H9 (cell line): ENCODE data around the gene GALNT7. TPM values are rescaled to one million over a fixed set of nuclear protein-coding genes. Genes with fewer than 3 reads are reported as not detected.
A peak's percentile ranks its signal among the peaks of the same experiment; 100 is the strongest.

ENCODE experiments used
- DNase-seq: peaks from one replicate; pipeline ENCODE4 v3.0.0-alpha.2; 2017
- H2AFZ ChIP-seq: one replicate; pipeline ENCODE4 v1.6.1; 2013; ENCODE audit warnings: mild to moderate bottlenecking, low read length, control low read depth, moderate library complexity
- H2AK5ac ChIP-seq: 2 replicates; pipeline ENCODE4 v1.6.1; 2013; ENCODE audit warnings: low read length, control low read depth, mixed read lengths; ENCODE audit not compliant: insufficient read length
- H2BK120ac ChIP-seq: one replicate; pipeline ENCODE4 v1.6.1; 2013; ENCODE audit warnings: low read depth, mild to moderate bottlenecking, low read length, control low read depth, inconsistent platforms; ENCODE audit not compliant: poor library complexity, severe bottlenecking
- H2BK12ac ChIP-seq: 2 replicates; pipeline ENCODE4 v1.6.1; 2013; ENCODE audit warnings: low read length, control low read depth, mixed read lengths, low read depth; ENCODE audit not compliant: insufficient read length
- H2BK15ac ChIP-seq: 2 replicates; pipeline ENCODE4 v1.6.1; 2013; ENCODE audit warnings: low read depth, low read length, control low read depth
- H2BK20ac ChIP-seq: one replicate; pipeline ENCODE4 v1.6.1; 2013; ENCODE audit warnings: low read depth, mild to moderate bottlenecking, low read length, control low read depth, inconsistent platforms; ENCODE audit not compliant: poor library complexity, severe bottlenecking
- H2BK5ac ChIP-seq: 2 replicates; pipeline ENCODE4 v1.6.1; 2013; ENCODE audit warnings: low read length, control low read depth, mixed read lengths; ENCODE audit not compliant: insufficient read length
- H3K14ac ChIP-seq: 2 replicates; pipeline ENCODE4 v1.6.1; 2013; ENCODE audit warnings: low read length, control low read depth; ENCODE audit not compliant: insufficient read depth
- H3K18ac ChIP-seq: 2 replicates; pipeline ENCODE4 v1.6.1; 2013; ENCODE audit warnings: low read depth, mild to moderate bottlenecking, mixed read lengths, low read length, control low read depth; ENCODE audit not compliant: insufficient read length
- H3K23ac ChIP-seq: 2 replicates; pipeline ENCODE4 v1.6.1; 2013; ENCODE audit warnings: low read length, control low read depth, mixed read lengths, low read depth; ENCODE audit not compliant: insufficient read length
- H3K23me2 ChIP-seq: 2 replicates; pipeline ENCODE4 v1.6.1; 2013; ENCODE audit warnings: low read depth, mild to moderate bottlenecking, mixed read lengths, low read length, control low read depth; ENCODE audit not compliant: insufficient read length, poor library complexity, severe bottlenecking
- H3K27ac ChIP-seq: 2 replicates; pipeline ENCODE4 v1.5.1; 2013; ENCODE audit warnings: low read length, control low read depth, mixed read lengths, low read depth; ENCODE audit not compliant: insufficient read length
- H3K27me3 ChIP-seq: 2 replicates; pipeline ENCODE4 v1.6.1; 2013; ENCODE audit warnings: low read length, control low read depth, inconsistent platforms; ENCODE audit not compliant: insufficient read depth
- H3K4ac ChIP-seq: 2 replicates; pipeline ENCODE4 v1.6.1; 2013; ENCODE audit warnings: low read depth, mild to moderate bottlenecking, control low read depth, inconsistent platforms, low read length, moderate library complexity
- H3K4me1 ChIP-seq: 2 replicates; pipeline ENCODE4 v1.6.1; 2013; ENCODE audit warnings: low read length, control low read depth, inconsistent platforms; ENCODE audit not compliant: insufficient read depth
- H3K4me2 ChIP-seq: 2 replicates; pipeline ENCODE4 v1.6.1; 2013; ENCODE audit warnings: low read length, control low read depth, mixed read lengths; ENCODE audit not compliant: insufficient read length, insufficient read depth
- H3K56ac ChIP-seq: 2 replicates; pipeline ENCODE4 v1.6.1; 2013; ENCODE audit warnings: low read depth, mild to moderate bottlenecking, mixed read lengths, low read length, control low read depth; ENCODE audit not compliant: insufficient read length
- H3K79me1 ChIP-seq: 2 replicates; pipeline ENCODE4 v1.6.1; 2013; ENCODE audit warnings: low read depth, mild to moderate bottlenecking, moderate library complexity, low read length, control low read depth, inconsistent platforms; ENCODE audit not compliant: insufficient read depth, poor library complexity, severe bottlenecking
- H3K79me2 ChIP-seq: 2 replicates; pipeline ENCODE4 v1.6.1; 2013; ENCODE audit warnings: low read length, control low read depth, inconsistent platforms; ENCODE audit not compliant: insufficient read depth
- H3K9ac ChIP-seq: 2 replicates; pipeline ENCODE4 v1.6.1; 2013; ENCODE audit warnings: low read length, control low read depth, mixed read lengths; ENCODE audit not compliant: insufficient read length; ENCODE audit errors: extremely low read depth
- H3K9me3 ChIP-seq: one replicate; pipeline ENCODE4 v1.6.1; 2013; ENCODE audit warnings: low read depth, low read length, inconsistent platforms; ENCODE audit not compliant: control insufficient read depth
- H3T11ph ChIP-seq: one replicate; pipeline ENCODE4 v1.6.1; 2013; ENCODE audit warnings: mild to moderate bottlenecking, low read length, control low read depth, inconsistent platforms
- H4K20me1 ChIP-seq: one replicate; pipeline ENCODE4 v1.6.1; 2013; ENCODE audit not compliant: control insufficient read depth, insufficient read length, insufficient read depth
- H4K5ac ChIP-seq: 2 replicates; pipeline ENCODE4 v1.6.1; 2013; ENCODE audit warnings: low read depth, mild to moderate bottlenecking, mixed read lengths, low read length, control low read depth; ENCODE audit not compliant: insufficient read length
- H4K8ac ChIP-seq: replicated peaks from 2 replicates; pipeline ENCODE4 v1.6.1; 2013; ENCODE audit warnings: low read length, control low read depth, mixed read lengths, low read depth; ENCODE audit not compliant: insufficient read length
- H4K91ac ChIP-seq: 2 replicates; pipeline ENCODE4 v1.6.1; 2013; ENCODE audit warnings: low read depth, mild to moderate bottlenecking, moderate library complexity, mixed read lengths, low read length, control low read depth; ENCODE audit not compliant: insufficient read length
- H3K27ac Mint-ChIP-seq, 3 experiments: 2 replicates in 2 of 3; 3 replicates in 1 of 3; pipeline ENCODE4 v1.8.0; 2020 to 2021; ENCODE audit warnings: mixed read lengths in 3 of 3, mild to moderate bottlenecking in 1 of 3, moderate library complexity in 1 of 3
- H3K27me3 Mint-ChIP-seq: 2 replicates; pipeline ENCODE4 v1.8.0; 2021; ENCODE audit warnings: low read depth, mild to moderate bottlenecking, moderate library complexity, mixed read lengths
- H3K36me3 Mint-ChIP-seq, 3 experiments: 2 replicates in 2 of 3; 3 replicates in 1 of 3; pipeline ENCODE4 v1.8.0; 2020 to 2021; ENCODE audit warnings: low read depth in 3 of 3, mixed read lengths in 3 of 3; ENCODE audit not compliant: insufficient read depth in 1 of 3
- H3K4me1 Mint-ChIP-seq, 2 experiments: 2 replicates each; pipeline ENCODE4 v1.8.0; 2020; ENCODE audit warnings: mixed read lengths in 2 of 2
- H3K4me3 Mint-ChIP-seq, 2 experiments: 2 replicates in 1 of 2; 3 replicates in 1 of 2; pipeline ENCODE4 v1.8.0; 2020 to 2021; ENCODE audit warnings: mild to moderate bottlenecking in 2 of 2, mixed read lengths in 2 of 2, moderate library complexity in 1 of 2
- H3K9me3 Mint-ChIP-seq, 2 experiments: 2 replicates in 1 of 2; 3 replicates in 1 of 2; pipeline ENCODE4 v1.8.0; 2020; ENCODE audit warnings: mild to moderate bottlenecking in 2 of 2, mixed read lengths in 2 of 2, moderate library complexity in 1 of 2
- CTCF ChIP-seq: fragments of 200-600 bp; sonication (generic); conservative IDR thresholded peaks from 3 replicates; pipeline ENCODE4 v1.8.0; 2021; ENCODE audit warnings: antibody characterized with exemption, mild to moderate bottlenecking
- WGBS: extraction: QIAGEN DNeasy Blood & Tissue Kit; methylation state at CpG from one replicate; pipeline ENCODE4 v1.1.7; 2013; ENCODE audit warnings: missing lambda C conversion rate, low lambda C conversion rate, mixed read lengths; ENCODE audit not compliant: insufficient read length; ENCODE audit errors: extremely low coverage; 5-methylcytosine and 5-hydroxymethylcytosine counted together
- total RNA-seq: library from RNA; stranded (reverse); gene quantifications from 2 replicates; pipeline ENCODE4 v1.2.1, GENCODE V29; 2021

Gene GALNT7
- total RNA-seq, 1 experiment from 2014 or later, result 57.3 TPM

- H3K18ac ChIP-seq, result no peak overlapping the region
- peaks cover 3% of the 10 kb centered on the region for H3K79me1 ChIP-seq
- no peak overlapping the region for H2BK15ac ChIP-seq
- TF ChIP-seq CTCF, result no peak
- H2AFZ ChIP-seq, result no peak overlapping the region
- H3K9ac ChIP-seq, result no peak overlapping the region
- Mint-ChIP-seq H3K27me3 (no peaks in the 10 kb centered on the region), H3K4me3 (no peak overlapping the region), H3K9me3 (no peaks in the 10 kb centered on the region), H3K27ac (peak overlapping the region in 1 of 3 experiments; percentile 12; a peak in 1 of 7 replicates), H3K36me3 (peaks cover 0 to 4% (median under 1%) of the 10 kb centered on the region in 3 experiments; a peak in 4 of 7 replicates), H3K4me1 (peaks cover 30 to 42% of the 10 kb centered on the region in 2 experiments)
- H4K5ac ChIP-seq, result no peak overlapping the region
- peaks cover 4% of the 10 kb centered on the region; the same call in 1 of the 2 replicates for H3K79me2 ChIP-seq
- no peak overlapping the region for H2BK20ac ChIP-seq
- no peak overlapping the region for H2BK12ac ChIP-seq
- H3T11ph ChIP-seq, result no peak overlapping the region
- no CpG with 5 or more reads among the region's 2 CpGs for WGBS
- no peak overlapping the region for H3K14ac ChIP-seq
- no peak overlapping the region for H2BK120ac ChIP-seq
- no peak overlapping the region for H2AK5ac ChIP-seq
- H4K91ac ChIP-seq, result no peak overlapping the region
- H3K4ac ChIP-seq, result no peak overlapping the region
- no peak overlapping the region for H3K4me2 ChIP-seq
- no peaks in the 10 kb centered on the region for H4K20me1 ChIP-seq
- H3K56ac ChIP-seq, result no peak overlapping the region
- DNase-seq, result no peak
- H4K8ac ChIP-seq, result no peak overlapping the region
- no peaks in the 10 kb centered on the region for H3K27me3 ChIP-seq
- H3K23me2 ChIP-seq, result no peaks in the 10 kb centered on the region
- no peak overlapping the region for H2BK5ac ChIP-seq
- H3K9me3 ChIP-seq, result no peaks in the 10 kb centered on the region
- H3K23ac ChIP-seq, result no peak overlapping the region
- H3K27ac ChIP-seq, result no peak overlapping the region
- H3K4me1 ChIP-seq, result no peaks in the 10 kb centered on the region; the same call in 1 of the 2 replicates
These were observed 99.1 kb downstream of the GALNT7 start for GRCh38 chr4:173267711-173268110.
